LNCAP (cell line): ENCODE results near the gene PLEKHA1.

ENCODE experiments used
- CTCF ChIP-seq: fragments of 450-650 bp; IDR thresholded peaks from 2 replicates; pipeline ENCODE4 v1.5.1; 2017; ENCODE audit warnings: mild to moderate bottlenecking

The PLEKHA1 gene

DNA sequence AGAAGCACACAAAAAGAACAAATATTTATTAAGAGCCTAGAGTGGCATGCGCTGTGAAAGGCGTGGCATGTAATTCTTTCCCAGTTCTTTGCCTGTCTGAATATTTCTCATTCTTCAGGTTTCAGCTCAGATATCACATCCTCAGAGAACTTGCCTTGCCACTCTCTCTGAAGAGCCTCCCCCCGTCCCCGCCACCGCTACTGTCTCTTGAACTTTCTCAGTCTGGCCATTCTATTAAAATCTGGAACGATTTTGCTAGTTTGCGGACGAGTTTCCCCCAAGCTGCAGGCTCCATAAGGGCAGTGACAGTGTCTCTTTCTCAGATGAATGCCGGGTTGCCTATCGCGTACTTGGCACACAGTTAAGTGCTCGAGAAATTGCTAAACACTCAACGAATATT is 787 bp upstream of the PLEKHA1 start:
- TF ChIP-seq CTCF: no peak

GRCh38 chr10:122374859-122375678 is 561 bp downstream of the PLEKHA1 start:
- no peak for TF ChIP-seq CTCF

DNA sequence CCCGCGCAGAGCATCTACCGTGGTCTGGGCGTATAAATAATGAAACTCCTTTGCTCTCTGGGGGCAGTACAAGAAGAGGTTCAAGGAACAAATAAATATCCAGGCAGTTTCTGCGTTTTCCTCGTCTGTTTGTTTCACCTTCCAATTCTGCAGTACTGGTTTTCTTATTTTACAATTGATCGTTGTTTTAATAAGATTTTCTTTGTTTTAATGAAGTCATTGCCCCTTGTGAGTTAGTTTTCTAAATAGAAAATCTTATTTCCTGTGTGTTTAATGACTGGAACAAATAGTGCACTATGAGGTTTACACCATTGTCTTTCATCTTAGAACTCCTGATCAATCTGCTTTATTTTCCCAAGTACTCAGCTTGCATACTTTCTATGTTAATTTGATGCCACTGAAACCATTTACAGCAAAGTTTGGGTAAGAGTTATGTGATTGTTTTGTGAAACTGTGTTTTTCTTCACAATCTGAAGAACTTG is 1.2 kb downstream of the PLEKHA1 start:
- TF ChIP-seq CTCF: no peak

DNA sequence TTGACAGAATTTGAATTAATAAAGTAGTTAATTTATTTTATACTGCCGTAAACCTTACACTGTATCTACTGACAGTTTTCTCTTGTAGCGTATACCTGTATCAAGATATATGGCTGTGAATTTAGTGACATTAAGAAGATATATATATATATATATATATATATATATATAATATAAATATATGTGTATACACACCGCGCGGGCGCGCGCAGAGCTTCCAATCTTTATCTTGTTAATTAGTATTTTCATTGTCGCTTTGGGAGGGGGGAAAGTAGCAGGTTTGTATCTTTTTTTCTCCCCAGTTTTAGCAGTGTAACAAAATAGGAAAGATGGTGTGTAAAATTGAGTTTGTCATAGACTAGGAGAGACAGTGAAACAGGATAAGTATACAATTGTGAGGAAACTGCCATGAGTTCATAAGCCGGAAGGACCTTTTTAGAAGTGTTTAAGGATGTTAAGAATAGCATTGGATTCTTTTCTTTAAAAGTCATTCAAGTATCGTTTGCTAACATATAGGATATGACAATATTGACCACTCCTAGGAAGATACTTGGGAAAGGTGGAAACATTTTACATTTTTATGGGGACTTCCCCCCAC is 2.0 kb downstream of the PLEKHA1 start:
- no peak for TF ChIP-seq CTCF

DNA sequence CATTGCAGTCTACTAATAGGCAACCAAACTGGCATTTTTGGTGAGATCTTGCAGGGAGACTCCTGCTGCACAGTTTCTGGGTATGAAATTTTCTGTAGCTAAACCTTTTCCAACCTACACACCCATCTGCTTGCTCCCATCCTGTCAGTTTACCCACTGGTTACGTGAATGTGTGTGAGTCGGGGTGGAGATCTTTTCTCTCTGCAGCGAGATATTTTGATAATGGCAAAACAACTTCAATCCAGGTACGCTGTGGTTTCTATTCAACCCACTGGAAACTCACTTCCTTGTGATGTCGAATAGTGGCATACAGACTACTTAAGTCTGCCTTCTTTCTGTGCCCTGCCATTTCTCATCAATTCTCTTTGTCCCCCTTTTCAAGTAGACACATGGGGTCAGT is 4.5 kb downstream of the PLEKHA1 start:
- TF ChIP-seq CTCF: no peak

DNA sequence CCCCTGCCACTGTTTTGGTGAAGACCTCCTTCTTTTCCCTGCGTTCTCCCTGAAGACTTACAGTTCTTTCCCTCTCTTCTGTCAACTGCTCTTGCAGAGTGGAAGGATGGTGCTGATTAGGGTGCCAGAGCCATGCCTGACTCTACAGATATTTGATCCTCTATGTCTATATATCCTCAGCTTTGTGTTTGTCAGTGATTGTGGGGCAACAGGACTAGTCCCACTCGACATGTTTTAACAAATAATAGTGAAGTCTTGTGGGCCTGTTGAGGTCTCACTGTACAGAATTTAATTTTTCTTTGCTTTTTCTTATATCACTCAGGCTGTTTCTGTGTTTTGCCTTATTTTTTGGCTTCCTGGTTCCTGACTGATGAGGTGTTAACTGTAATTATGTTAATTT is 5.0 kb downstream of the PLEKHA1 start:
- TF ChIP-seq CTCF: no peak

GRCh38 chr10:122380703-122381102 is 6.2 kb downstream of the PLEKHA1 start:
- no peak for TF ChIP-seq CTCF
